A549 (cell line): Measurements from ENCODE around the gene EHBP1. TPM values are rescaled to one million over a fixed set of nuclear protein-coding genes. Genes with fewer than 3 reads are reported as not detected.

Source experiments
- ATAC-seq, 2 experiments: fragments of 200-7000 bp in 1 of 2; fragments of >200 bp in 1 of 2; cut with Nextera tagmentation in 1 of 2; cut with Tn5 transposase in 1 of 2; 3 replicates each; pipeline versions ENCODE4 v1.8.0 to v1.9.1; 2018 to 2020; ENCODE audit warnings: mild to moderate bottlenecking in 1 of 2, moderate library complexity in 1 of 2
- CTCF ChIA-PET: fragments of 300-600 bp; sonication (Branson Sonifier 250); formaldehyde crosslinking; extraction: SDS; loops from one replicate; lab custom pipeline; 2021; ENCODE audit warnings: antibody characterized with exemption, inconsistent platforms; lab: Yijun Ruan, JAX
- POLR2A ChIA-PET: fragments of 350-600 bp; formaldehyde crosslinking; extraction: SDS; loops from one replicate; lab custom pipeline; 2021; ENCODE audit warnings: antibody characterized with exemption, inconsistent platforms; lab: Yijun Ruan, JAX
- DNase-seq, 2 experiments: peaks; one replicate each; pipeline versions ENCODE4 v3.0.0 to v3.0.0-alpha.2; 2011 to 2016; ENCODE audit warnings: low read depth in 1 of 2, low spot score in 1 of 2
- FAIRE-seq: peaks from 2 replicates; lab custom pipeline; 2011; peaks lifted over from hg19 to GRCh38; lab: Jason Lieb, UNC
- H3K27ac ChIP-seq, 2 experiments: fragments of >200 bp; sonication (Bioruptor Twin); formaldehyde crosslinking; 3 replicates each; pipeline ENCODE4 v1.5.1; 2016 to 2017
- H3K4me1 ChIP-seq: fragments of >200 bp; sonication (Bioruptor Twin); formaldehyde crosslinking; 3 replicates; pipeline ENCODE4 v1.6.1; 2016
- H3K4me2 ChIP-seq: fragments of >200 bp; sonication (Bioruptor Twin); formaldehyde crosslinking; 3 replicates; pipeline ENCODE4 v1.6.1; 2016
- H3K4me3 ChIP-seq: fragments of >200 bp; sonication (Bioruptor Twin); formaldehyde crosslinking; 3 replicates; pipeline ENCODE4 v1.5.1; 2016
- H3K9me3 ChIP-seq: fragments of >200 bp; sonication (Bioruptor Twin); formaldehyde crosslinking; 3 replicates; pipeline ENCODE4 v1.6.1; 2016
- ATOH8 ChIP-seq: fragments of 250-450 bp; sonication (Bioruptor Pico); IDR thresholded peaks from 2 replicates; pipeline ENCODE4 v1.5.0; 2020; ENCODE audit warnings: low read depth, mild to moderate bottlenecking, moderate library complexity
- BCL3 ChIP-seq: fragments of >200 bp; sonication (Bioruptor Twin); formaldehyde crosslinking; IDR thresholded peaks from 3 replicates; pipeline ENCODE4 v1.6.1; 2016
- CHD4 ChIP-seq: fragments of 200-600 bp; sonication (generic); IDR thresholded peaks from 2 replicates; pipeline ENCODE4 v1.6.1; 2016; ENCODE audit warnings: antibody characterized with exemption, mild to moderate bottlenecking, borderline replicate concordance
- EHF ChIP-seq: fragments of 250-450 bp; sonication (Bioruptor Pico); IDR thresholded peaks from 2 replicates; pipeline ENCODE4 v1.5.0; 2020; ENCODE audit warnings: mild to moderate bottlenecking
- EHMT2 ChIP-seq: fragments of 200-600 bp; sonication (generic); IDR thresholded peaks from 2 replicates; pipeline ENCODE4 v1.6.1; 2016; ENCODE audit warnings: antibody characterized with exemption, low read depth, mild to moderate bottlenecking, moderate library complexity
- EP300 ChIP-seq, 2 experiments: fragments of >200 bp; sonication (Bioruptor Twin); formaldehyde crosslinking; IDR thresholded peaks; 2 replicates in 1 of 2; 3 replicates in 1 of 2; pipeline ENCODE4 v1.6.1; 2016 to 2017
- FOSB ChIP-seq: fragments of 250-450 bp; sonication (Bioruptor Pico); IDR thresholded peaks from 2 replicates; pipeline ENCODE4 v1.5.0; 2020; ENCODE audit warnings: mild to moderate bottlenecking, moderate library complexity
- FOSL2 ChIP-seq, 2 experiments: fragments of 450-650 bp in 1 of 2; fragments of >200 bp in 1 of 2; sonication (Bioruptor Twin) in 1 of 2; formaldehyde crosslinking; IDR thresholded peaks; 2 replicates each; pipeline versions ENCODE4 v1.5.0 to v1.6.1; 2016 to 2020; ENCODE audit warnings: mild to moderate bottlenecking in 1 of 2, moderate library complexity in 1 of 2
- GATA3 ChIP-seq: IDR thresholded peaks from 2 replicates; pipeline ENCODE4 v1.6.1; 2012; ENCODE audit warnings: borderline replicate concordance
- HDAC2 ChIP-seq: fragments of 200-600 bp; sonication (generic); IDR thresholded peaks from 2 replicates; pipeline ENCODE4 v1.6.1; 2016
- HES2 ChIP-seq: fragments of >200 bp; sonication (Bioruptor Twin); formaldehyde crosslinking; IDR thresholded peaks from 2 replicates; pipeline ENCODE4 v1.6.1; 2016
- HMGXB4 ChIP-seq: fragments of 250-450 bp; sonication (Bioruptor Pico); IDR thresholded peaks from 2 replicates; pipeline ENCODE4 v1.5.0; 2021; ENCODE audit warnings: mild to moderate bottlenecking, moderate library complexity, borderline replicate concordance
- HOXB13 ChIP-seq: fragments of 250-450 bp; sonication (Bioruptor Pico); IDR thresholded peaks from 2 replicates; pipeline ENCODE4 v1.5.0; 2020; ENCODE audit warnings: low read depth, mild to moderate bottlenecking, moderate library complexity
- KDM5A ChIP-seq: fragments of 200-600 bp; sonication (generic); IDR thresholded peaks from 2 replicates; pipeline ENCODE4 v1.6.1; 2016; ENCODE audit warnings: antibody characterized with exemption, mild to moderate bottlenecking
- MAZ ChIP-seq: fragments of 150-350 bp; IDR thresholded peaks from 2 replicates; pipeline ENCODE4 v1.6.1; 2014; ENCODE audit warnings: antibody characterized with exemption, low read depth, low read length, borderline replicate concordance
- MYC ChIP-seq: IDR thresholded peaks from 2 replicates; pipeline ENCODE4 v1.6.1; 2012; ENCODE audit warnings: mild to moderate bottlenecking, inconsistent platforms, low read length, improper control_type of control experiment, borderline replicate concordance
- NFE2L2 ChIP-seq: fragments of 150-350 bp; conservative IDR thresholded peaks from 2 replicates; pipeline ENCODE4 v1.6.1; 2014; ENCODE audit warnings: low read length
- PBX3 ChIP-seq: IDR thresholded peaks from 2 replicates; pipeline ENCODE4 v1.6.1; 2012
- PHF8 ChIP-seq: fragments of 200-600 bp; sonication (generic); IDR thresholded peaks from 2 replicates; pipeline ENCODE4 v1.6.1; 2016; ENCODE audit warnings: low read depth, mild to moderate bottlenecking, antibody characterized with exemption, moderate library complexity, borderline replicate concordance
- POLR2A ChIP-seq: IDR thresholded peaks from 2 replicates; pipeline ENCODE4 v1.6.1; 2012; ENCODE audit warnings: mild to moderate bottlenecking, low read length
- RAD21 ChIP-seq, 2 experiments: fragments of >200 bp in 1 of 2; sonication (Bioruptor Twin) in 1 of 2; formaldehyde crosslinking in 1 of 2; IDR thresholded peaks in 1 of 2; conservative IDR thresholded peaks in 1 of 2; 2 replicates in 1 of 2; 3 replicates in 1 of 2; pipeline ENCODE4 v1.6.1; 2012 to 2018; ENCODE audit warnings: inconsistent platforms in 1 of 2
- RARB ChIP-seq: fragments of 250-450 bp; sonication (Bioruptor Pico); IDR thresholded peaks from 2 replicates; pipeline ENCODE4 v1.8.0; 2021; ENCODE audit warnings: mild to moderate bottlenecking, moderate library complexity
- SMC3 ChIP-seq: fragments of >200 bp; sonication (Bioruptor Twin); formaldehyde crosslinking; IDR thresholded peaks from 3 replicates; pipeline ENCODE4 v1.6.1; 2018; ENCODE audit warnings: inconsistent platforms
- USF2 ChIP-seq: fragments of 450-650 bp; IDR thresholded peaks from 2 replicates; pipeline ENCODE4 v1.6.1; 2014; ENCODE audit warnings: antibody characterized with exemption
- ZFP36 ChIP-seq: fragments of 450-650 bp; IDR thresholded peaks from 2 replicates; pipeline ENCODE4 v1.6.1; 2014; ENCODE audit warnings: borderline replicate concordance; ENCODE audit not compliant: partially characterized antibody
- ZSCAN20 ChIP-seq: fragments of 250-450 bp; sonication (Bioruptor Pico); IDR thresholded peaks from 2 replicates; pipeline ENCODE4 v1.8.0; 2022; ENCODE audit warnings: mild to moderate bottlenecking, moderate library complexity
- WGBS: methylation state at CpG from one replicate; pipeline ENCODE4 v1.1.6; 2017; ENCODE audit errors: missing lambda C conversion rate; 5-methylcytosine and 5-hydroxymethylcytosine counted together
- polyA plus RNA-seq, 4 experiments: library from polyadenylated mRNA; depleted of rRNA in 3 of 4; stranded (reverse); fragments of >200 nt; fragmentation: RNase III in 1 of 4; extraction: RNeasy Plus Mini Kit Qiagen cat#74134 plus additional on column Dnase treatment in 1 of 4; gene quantifications; 2 replicates in 3 of 4; 3 replicates in 1 of 4; pipeline ENCODE4 v1.2.3, GENCODE V29; 2011 to 2017

The EHBP1 gene
- polyA plus RNA-seq, 2 of the 4 experiments (the other 2 are of a cell fraction), result 65.7 to 204 TPM

GRCh38 chr2:63035169-63035568 lies 329.7 kb downstream of the EHBP1 start:
- CTCF ChIA-PET, result interaction anchor here (0.8 to 0.9 kb wide), 2 partner anchors 16 to 39 kb away, joined by 3 read pairs; no protein-coding TSS in a partner anchor
- no peak overlapping the region for H3K4me2 ChIP-seq
- ATAC-seq (no peak), DNase-seq (no peak), FAIRE-seq (peak; percentile 51)
- no peak overlapping the region for H3K27ac ChIP-seq
- H3K4me3 ChIP-seq, result no peak overlapping the region
- TF ChIP-seq ATOH8 (no peak), SMC3 (no peak), GATA3 (no peak), MYC (no peak), MAZ (no peak), FOSL2 (IDR thresholded peaks at IDR 0.05) (no peak), FOSL2 (CRISPR knock-in tag; IDR thresholded peaks at IDR 0.05) (no peak), PBX3 (no peak), HMGXB4 (CRISPR knock-in tag) (no peak), EP300 (IDR thresholded peaks at IDR 0.05) (no peak), CHD4 (no peak), HDAC2 (no peak), HOXB13 (CRISPR knock-in tag) (no peak)
- peaks cover 9% of the 10 kb centered on the region; the same call in 2 of the 3 replicates for H3K4me1 ChIP-seq
- H3K9me3 ChIP-seq, result no peaks in the 10 kb centered on the region
- POLR2A ChIA-PET, result interaction anchor here (1.1 kb wide), 1 partner anchor 15 kb away, joined by 4 read pairs; the partner anchor contains the start of gene OTX1
- 92% methylated on average over 2 of the region's 2 CpGs for WGBS

GRCh38 chr2:63035660-63036059 lies 330.1 kb downstream of the EHBP1 start:
- peak; percentile 50; the same call in 1 of the 2 replicates for TF ChIP-seq USF2
- no peak for TF ChIP-seq PHF8
- TF ChIP-seq HES2, result no peak
- TF ChIP-seq EHMT2, result no peak
- no peak for TF ChIP-seq ZFP36
- TF ChIP-seq, all 56 proteins: peak for 1
- H3K4me3 ChIP-seq, result no peak overlapping the region
- CTCF ChIA-PET, result interaction anchor here (0.8 to 0.9 kb wide), 2 partner anchors 16 to 40 kb away, joined by 3 read pairs; no protein-coding TSS in a partner anchor
- H3K4me1 ChIP-seq, result peaks cover 9% of the 10 kb centered on the region; the same call in 2 of the 3 replicates
- no peak overlapping the region for H3K27ac ChIP-seq
- no peaks in the 10 kb centered on the region for H3K9me3 ChIP-seq
- DNase-seq (no peak), FAIRE-seq (no peak), ATAC-seq (no peak)
- 91% methylated on average over 4 of the region's 4 CpGs for WGBS
- H3K4me2 ChIP-seq, result no peak overlapping the region
- POLR2A ChIA-PET, result interaction anchor here (1.1 kb wide), 1 partner anchor 15 kb away, joined by 4 read pairs; the partner anchor contains the start of gene OTX1

GRCh38 chr2:63038034-63038433 lies 332.5 kb downstream of the EHBP1 start:
- TF ChIP-seq NFE2L2 (no peak), ATOH8 (no peak), ZSCAN20 (no peak), BCL3 (no peak), USF2 (no peak), FOSB (CRISPR knock-in tag) (no peak), KDM5A (no peak), EHF (no peak), RAD21 (conservative IDR thresholded peaks at IDR 0.05 in 1 of 2, IDR thresholded peaks at IDR 0.05 in 1 of 2) (no peak), RARB (CRISPR knock-in tag) (no peak), POLR2A (no peak)
- Histone ChIP-seq H3K27ac (no peak overlapping the region), H3K4me1 (peaks cover 16% of the 10 kb centered on the region; the same call in 2 of the 3 replicates), H3K4me2 (no peak overlapping the region), H3K4me3 (no peak overlapping the region), H3K9me3 (no peaks in the 10 kb centered on the region)
- no peak for DNase-seq
- ChIA-PET POLR2A (no interaction called here), CTCF (no interaction called here)
- WGBS, result 92% methylated on average over 4 of the region's 4 CpGs
- no peak for FAIRE-seq
- no peak for ATAC-seq
